A673 (cell line): ENCODE measurements around the gene EMID1. TPM values are rescaled to one million over a fixed set of nuclear protein-coding genes. Genes with fewer than 3 reads are reported as not detected.

Experiments
- BruUV-seq: library from RNA; stranded (reverse); fragments of 400-500 nt; replicated peaks from 2 replicates; lab custom pipeline; 2021; lab: Mats Ljungman, UMichigan
- CTCF ChIA-PET: fragments of 300-600 bp; sonication (Branson Sonifier 250); formaldehyde crosslinking; loops from one replicate; lab custom pipeline; 2022; ENCODE audit warnings: antibody characterized with exemption; lab: Charles Lee
- POLR2A ChIA-PET: fragments of 300-600 bp; sonication (Branson Sonifier 250); formaldehyde crosslinking; loops from one replicate; lab custom pipeline; 2022; ENCODE audit warnings: antibody characterized with exemption; ENCODE audit not compliant: low non-redundant PET; lab: Charles Lee
- DNase-seq: peaks from one replicate; pipeline ENCODE4 v3.0.0-alpha.2; 2015; ENCODE audit warnings: low spot score
- H3K27ac ChIP-seq: fragments of 200-600 bp; sonication (generic); 2 replicates; pipeline ENCODE4 v1.5.1; 2016; ENCODE audit warnings: mixed run types, low read depth, mild to moderate bottlenecking, mixed read lengths, antibody characterized with exemption, low read length; ENCODE audit not compliant: poor library complexity, severe bottlenecking
- H3K27me3 ChIP-seq: fragments of 200-600 bp; sonication (generic); replicated peaks from 2 replicates; pipeline ENCODE4 v1.6.1; 2017; ENCODE audit warnings: mixed run types, low read depth, mild to moderate bottlenecking, mixed read lengths, antibody characterized with exemption, low read length; ENCODE audit not compliant: insufficient read depth, poor library complexity
- H3K36me3 ChIP-seq: fragments of 200-600 bp; sonication (generic); 2 replicates; pipeline ENCODE4 v1.6.1; 2016; ENCODE audit warnings: mixed run types, mild to moderate bottlenecking, mixed read lengths, antibody characterized with exemption, low read length; ENCODE audit not compliant: insufficient read depth, poor library complexity, severe bottlenecking
- H3K4me1 ChIP-seq: fragments of 200-600 bp; sonication (generic); 2 replicates; pipeline ENCODE4 v1.6.1; 2017; ENCODE audit warnings: mixed run types, mild to moderate bottlenecking, mixed read lengths, antibody characterized with exemption, low read length; ENCODE audit not compliant: insufficient read depth, poor library complexity, severe bottlenecking
- H3K4me3 ChIP-seq: fragments of 200-600 bp; sonication (generic); 2 replicates; pipeline ENCODE4 v1.5.1; 2016; ENCODE audit warnings: low read depth, mixed run types, mild to moderate bottlenecking, mixed read lengths, low read length; ENCODE audit not compliant: poor library complexity, severe bottlenecking
- H3K9me3 ChIP-seq: fragments of 200-600 bp; sonication (generic); 2 replicates; pipeline ENCODE4 v1.6.1; 2016; ENCODE audit warnings: mixed run types, low read depth, mild to moderate bottlenecking, mixed read lengths, antibody characterized with exemption, low read length; ENCODE audit not compliant: poor library complexity, severe bottlenecking
- CTCF ChIP-seq: fragments of 300-800, 200-600 bp; sonication (generic); conservative IDR thresholded peaks from 2 replicates; pipeline ENCODE4 v1.5.1; 2017; ENCODE audit warnings: low read depth, mild to moderate bottlenecking, antibody characterized with exemption, low read length, moderate library complexity, mixed read lengths
- EZH2 ChIP-seq: fragments of 200-600 bp; sonication (generic); IDR thresholded peaks from 2 replicates; pipeline ENCODE4 v1.6.1; 2017; ENCODE audit warnings: borderline replicate concordance, low read depth, mild to moderate bottlenecking, mixed read lengths, antibody characterized with exemption, low read length; ENCODE audit not compliant: poor library complexity, severe bottlenecking
- intact Hi-C: fragments of 100-400 bp; cut with micrococcal nuclease; formaldehyde crosslinking; loops from one replicate; pipeline ENCODE4 v1.10.0; 2022; ENCODE audit not compliant: unreplicated experiment
- total RNA-seq: library from RNA; stranded (reverse); gene quantifications from 2 replicates; pipeline ENCODE4 v1.2.3, GENCODE V29; 2021

The EMID1 gene
- total RNA-seq, 1 experiment from 2014 or later: not detected

GRCh38 chr22:29195118-29195963, 10.4 kb upstream of the EMID1 start:
- no peak for DNase-seq
- intact Hi-C loops: no loop called here
- no peak overlapping the region for H3K4me3 ChIP-seq
- H3K36me3 ChIP-seq: no peaks in the 10 kb centered on the region
- no peak for TF ChIP-seq CTCF
- no peak for TF ChIP-seq EZH2
- no peak overlapping the region for H3K27ac ChIP-seq
- no peaks in the 10 kb centered on the region for H3K9me3 ChIP-seq
- H3K27me3 ChIP-seq: no peaks in the 10 kb centered on the region
- BruUV-seq: no TSS peak
- no peaks in the 10 kb centered on the region for H3K4me1 ChIP-seq
- POLR2A ChIA-PET: no interaction called here
- CTCF ChIA-PET: interaction anchor here (0.7 kb wide), 1 partner anchor 19 kb away, joined by 3 read pairs; no protein-coding TSS in a partner anchor

- CTCF ChIA-PET: interaction anchor here (0.7 kb wide), 1 partner anchor 19 kb away, joined by 3 read pairs; no protein-coding TSS in a partner anchor
- no peak overlapping the region for H3K27ac ChIP-seq
- POLR2A ChIA-PET: no interaction called here
- H3K4me3 ChIP-seq: no peak overlapping the region
- TF ChIP-seq EZH2 (no peak), CTCF (no peak)
- DNase-seq: no peak
- intact Hi-C loops: no loop called here
- H3K36me3 ChIP-seq: no peaks in the 10 kb centered on the region
- no peaks in the 10 kb centered on the region for H3K4me1 ChIP-seq
- no TSS peak for BruUV-seq
- no peaks in the 10 kb centered on the region for H3K9me3 ChIP-seq
- no peaks in the 10 kb centered on the region for H3K27me3 ChIP-seq
These were observed 9.6 kb upstream of the EMID1 start for GRCh38 chr22:29195964-29196666.

GRCh38 chr22:29197096-29197495, 8.6 kb upstream of the EMID1 start:
- intact Hi-C loops: no loop called here
- no peak for DNase-seq
- TF ChIP-seq CTCF: no peak
- no peak for TF ChIP-seq EZH2
- POLR2A ChIA-PET: no interaction called here
- H3K4me3 ChIP-seq: no peak overlapping the region
- H3K36me3 ChIP-seq: no peaks in the 10 kb centered on the region
- no peak overlapping the region for H3K27ac ChIP-seq
- H3K27me3 ChIP-seq: no peaks in the 10 kb centered on the region
- no TSS peak for BruUV-seq
- H3K4me1 ChIP-seq: peaks cover 5% of the 10 kb centered on the region
- no peaks in the 10 kb centered on the region for H3K9me3 ChIP-seq
- CTCF ChIA-PET: no interaction called here
